Measurements from ENCODE around the gene COL5A1. TPM values are rescaled to one million over a fixed set of nuclear protein-coding genes. Genes with fewer than 3 reads are reported as not detected.

COL5A1 gene
- polyA plus RNA-seq, 3 donors: 0.01 TPM; not detected in 2

DNA sequence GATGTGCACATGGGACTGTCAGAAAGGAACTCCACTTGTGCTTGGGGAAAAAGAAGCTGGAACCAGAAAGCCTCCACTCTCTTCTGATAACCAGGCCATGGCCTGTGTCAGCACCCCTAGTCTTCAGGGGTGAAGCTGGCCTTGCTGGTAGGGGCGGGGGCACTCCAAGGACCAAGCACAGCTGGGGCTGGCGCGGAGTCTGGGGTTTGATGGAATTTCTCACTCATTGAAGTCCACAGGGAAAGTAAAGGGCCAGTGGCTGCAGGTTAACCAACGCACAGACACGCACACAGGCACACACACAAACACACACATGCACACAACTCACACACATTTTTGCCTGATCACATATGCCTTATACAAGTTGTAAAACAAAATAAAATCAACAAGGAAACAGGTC is 1.6 kb upstream of the COL5A1 start:
- no peak for DNase-seq
- Mint-ChIP-seq H3K4me1 (peaks cover 5% of the 10 kb centered on the region), H3K36me3 (no peaks in the 10 kb centered on the region), H3K9me3 (no peaks in the 10 kb centered on the region), H3K27me3 (ENCODE audit: low read depth in 3 of 3) (peaks cover 26 to 44% (median 30%) of the 10 kb centered on the region in 3 donors), H3K4me3 (peak overlapping the region in 1 of 2 donors; percentile 77), H3K27ac (no peak overlapping the region)
- Histone ChIP-seq H3K4me2 (replicated peaks; ENCODE audit: extremely low read depth, low read length, poor library complexity, severe bottlenecking) (no peak overlapping the region), H3K36me3 (replicated peaks in 1 of 2; ENCODE audit: control insufficient read depth in 1 of 2, insufficient read depth in 2 of 2, low read length in 2 of 2) (no peaks in the 10 kb centered on the region), H3K27me3 (ENCODE audit: control insufficient read depth in 2 of 2, insufficient read depth in 2 of 2, low read length in 2 of 2) (peaks cover 8 to 30% of the 10 kb centered on the region in 2 donors), H3K79me2 (ENCODE audit: insufficient read depth, low read length) (no peaks in the 10 kb centered on the region), H3K4me3 (replicated peaks in 1 of 3; ENCODE audit: low read depth in 2 of 3, low read length in 3 of 3) (no peak overlapping the region), H3K9me3 (replicated peaks in 1 of 2; ENCODE audit: control insufficient read depth in 1 of 2, insufficient read depth in 1 of 2, low read length in 2 of 2) (no peaks in the 10 kb centered on the region), H2AFZ (ENCODE audit: insufficient read depth, low read depth, low read length, poor library complexity, severe bottlenecking) (no peak overlapping the region), H3K27ac (ENCODE audit: low read depth in 1 of 2, low read length in 2 of 2) (no peak overlapping the region), H4K20me1 (ENCODE audit: insufficient read depth, low read length) (no peaks in the 10 kb centered on the region), H3K4me1 (ENCODE audit: control insufficient read depth in 1 of 2, insufficient read depth in 2 of 2, low read length in 2 of 2) (no peaks in the 10 kb centered on the region), H3K9ac (ENCODE audit: insufficient read depth, low read length, poor library complexity, severe bottlenecking) (no peak overlapping the region)
- WGBS (ENCODE audit: insufficient coverage): 100% methylated on average over 2 of the region's 5 CpGs
- TF ChIP-seq, protein P1, sequence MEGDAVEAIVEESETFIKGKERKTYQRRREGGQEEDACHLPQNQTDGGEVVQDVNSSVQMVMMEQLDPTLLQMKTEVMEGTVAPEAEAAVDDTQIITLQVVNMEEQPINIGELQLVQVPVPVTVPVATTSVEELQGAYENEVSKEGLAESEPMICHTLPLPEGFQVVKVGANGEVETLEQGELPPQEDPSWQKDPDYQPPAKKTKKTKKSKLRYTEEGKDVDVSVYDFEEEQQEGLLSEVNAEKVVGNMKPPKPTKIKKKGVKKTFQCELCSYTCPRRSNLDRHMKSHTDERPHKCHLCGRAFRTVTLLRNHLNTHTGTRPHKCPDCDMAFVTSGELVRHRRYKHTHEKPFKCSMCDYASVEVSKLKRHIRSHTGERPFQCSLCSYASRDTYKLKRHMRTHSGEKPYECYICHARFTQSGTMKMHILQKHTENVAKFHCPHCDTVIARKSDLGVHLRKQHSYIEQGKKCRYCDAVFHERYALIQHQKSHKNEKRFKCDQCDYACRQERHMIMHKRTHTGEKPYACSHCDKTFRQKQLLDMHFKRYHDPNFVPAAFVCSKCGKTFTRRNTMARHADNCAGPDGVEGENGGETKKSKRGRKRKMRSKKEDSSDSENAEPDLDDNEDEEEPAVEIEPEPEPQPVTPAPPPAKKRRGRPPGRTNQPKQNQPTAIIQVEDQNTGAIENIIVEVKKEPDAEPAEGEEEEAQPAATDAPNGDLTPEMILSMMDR (IDR thresholded peaks at IDR 0.05): no peak
- intact Hi-C loops (cut with micrococcal nuclease): no loop called here

DNA sequence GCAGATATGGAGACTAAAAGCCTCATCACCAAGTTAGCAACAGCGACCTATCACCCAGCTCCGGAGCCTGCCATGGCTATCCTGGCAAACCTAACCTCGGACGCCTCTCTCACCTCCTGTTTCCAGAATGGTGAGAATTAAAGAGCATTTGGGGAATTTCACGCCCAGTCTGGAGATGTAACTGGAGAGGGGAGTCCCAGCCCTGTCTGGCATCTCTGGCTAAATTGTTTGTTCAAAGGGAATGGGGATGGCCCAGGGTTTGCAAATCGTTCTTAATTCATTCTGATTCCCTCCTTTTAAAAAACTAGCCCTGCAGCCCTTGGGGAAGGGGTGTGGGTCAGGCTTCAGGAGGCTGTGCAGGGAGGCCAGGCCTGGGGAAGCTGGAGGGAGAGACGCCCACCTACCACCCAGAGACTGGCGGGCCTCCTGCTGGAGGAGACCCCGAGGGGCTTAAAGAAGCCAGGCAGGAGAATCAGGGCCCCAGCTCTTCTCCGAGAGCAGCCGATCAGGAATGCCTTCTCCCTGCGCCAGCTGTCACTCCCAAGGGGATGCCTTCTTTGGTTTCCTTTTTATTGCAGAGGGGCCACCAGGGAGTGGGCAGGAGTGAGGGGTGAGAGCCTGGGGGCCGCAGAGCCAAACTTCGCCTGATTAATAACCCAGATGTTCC is 964 bp upstream of the COL5A1 start:
- Histone ChIP-seq H3K4me3 (replicated peaks in 1 of 3; ENCODE audit: low read depth in 2 of 3, low read length in 3 of 3) (no peak overlapping the region), H3K4me2 (replicated peaks; ENCODE audit: extremely low read depth, low read length, poor library complexity, severe bottlenecking) (no peak overlapping the region), H3K27me3 (ENCODE audit: control insufficient read depth in 2 of 2, insufficient read depth in 2 of 2, low read length in 2 of 2) (peaks cover 8 to 30% of the 10 kb centered on the region in 2 donors), H3K36me3 (replicated peaks in 1 of 2; ENCODE audit: control insufficient read depth in 1 of 2, insufficient read depth in 2 of 2, low read length in 2 of 2) (no peaks in the 10 kb centered on the region), H3K79me2 (ENCODE audit: insufficient read depth, low read length) (no peaks in the 10 kb centered on the region), H2AFZ (ENCODE audit: insufficient read depth, low read depth, low read length, poor library complexity, severe bottlenecking) (no peak overlapping the region), H3K4me1 (ENCODE audit: control insufficient read depth in 1 of 2, insufficient read depth in 2 of 2, low read length in 2 of 2) (no peaks in the 10 kb centered on the region), H4K20me1 (ENCODE audit: insufficient read depth, low read length) (no peaks in the 10 kb centered on the region), H3K27ac (ENCODE audit: low read depth in 1 of 2, low read length in 2 of 2) (no peak overlapping the region), H3K9ac (ENCODE audit: insufficient read depth, low read length, poor library complexity, severe bottlenecking) (no peak overlapping the region), H3K9me3 (replicated peaks in 1 of 2; ENCODE audit: control insufficient read depth in 1 of 2, insufficient read depth in 1 of 2, low read length in 2 of 2) (no peaks in the 10 kb centered on the region)
- Mint-ChIP-seq H3K36me3 (no peaks in the 10 kb centered on the region), H3K9me3 (no peaks in the 10 kb centered on the region), H3K27me3 (ENCODE audit: low read depth in 3 of 3) (peaks cover 26 to 44% (median 30%) of the 10 kb centered on the region in 3 donors), H3K27ac (peak overlapping the region in 1 of 7 donors; percentile 42), H3K4me3 (peak overlapping the region in 1 of 2 donors; percentile 77), H3K4me1 (peaks cover 5% of the 10 kb centered on the region)
- 81% methylated on average over 8 of the region's 14 CpGs for WGBS (ENCODE audit: insufficient coverage)
- TF ChIP-seq, protein P1 (IDR thresholded peaks at IDR 0.05): no peak
- intact Hi-C loops (cut with micrococcal nuclease): no loop called here
- DNase-seq: no peak

Measured in CD14-positive monocyte (primary cell).